ENCODE results near the gene ZNF644. TPM values are rescaled to one million over a fixed set of nuclear protein-coding genes. Genes with fewer than 3 reads are reported as not detected.

ZNF644 gene
- total and polyA plus RNA-seq, 4 experiments from 2014 or later: 53.2 to 76.3 (median 67.5) TPM

GRCh38 chr1:91022518-91022929, 689 bp upstream of the ZNF644 start:
- Histone ChIP-seq H3K27ac (ENCODE audit: low read depth, low read length) (peak overlapping the region; percentile 99), H3K4me1 (ENCODE audit: insufficient read depth, low read length) (peaks cover 50% of the 10 kb centered on the region), H3K36me3 (ENCODE audit: insufficient read depth, low read length) (no peaks in the 10 kb centered on the region), H3K4me3 (ENCODE audit: low read length in 2 of 2) (peak overlapping the region; percentile 24 to 88), H3K27me3 (ENCODE audit: insufficient read depth, low read length) (no peaks in the 10 kb centered on the region), H3K9me3 (ENCODE audit: control insufficient read depth in 1 of 2, low read length in 2 of 2) (no peaks in the 10 kb centered on the region)
- intact Hi-C loops (cut with micrococcal nuclease): loop anchor here (5.0 kb wide), 3 partner anchors 175 to 1940 kb away; partner anchors contain the start of gene DIPK1A
- DNase-seq: no peak
- H3K9me3 Mint-ChIP-seq: no peaks in the 10 kb centered on the region
- H3K4me3 Mint-ChIP-seq: peak overlapping the region; percentile 72 to 96 (median 94)
- peaks cover 5 to 18% of the 10 kb centered on the region in 2 donors for H3K36me3 Mint-ChIP-seq
- H3K4me1 Mint-ChIP-seq: peaks cover 34 to 66% (median 51%) of the 10 kb centered on the region in 4 donors
- POLR2A ChIA-PET (ENCODE audit: partially characterized antibody): interaction anchor here (1.0 to 2.6 kb wide), 3 partner anchors 12 to 864 kb away, joined by 3 to 14 read pairs (median 4); partner anchors contain the start of gene TGFBR3
- H3K27ac Mint-ChIP-seq: peak overlapping the region; percentile 84 to 99 (median 98)
- CTCF ChIA-PET (ENCODE audit: partially characterized antibody): interaction anchor here (1.0 to 1.5 kb wide), 3 partner anchors 10 to 143 kb away, joined by 3 to 4 read pairs (median 3); no protein-coding TSS in a partner anchor
- H3K27me3 Mint-ChIP-seq: no peaks in the 10 kb centered on the region

DNA sequence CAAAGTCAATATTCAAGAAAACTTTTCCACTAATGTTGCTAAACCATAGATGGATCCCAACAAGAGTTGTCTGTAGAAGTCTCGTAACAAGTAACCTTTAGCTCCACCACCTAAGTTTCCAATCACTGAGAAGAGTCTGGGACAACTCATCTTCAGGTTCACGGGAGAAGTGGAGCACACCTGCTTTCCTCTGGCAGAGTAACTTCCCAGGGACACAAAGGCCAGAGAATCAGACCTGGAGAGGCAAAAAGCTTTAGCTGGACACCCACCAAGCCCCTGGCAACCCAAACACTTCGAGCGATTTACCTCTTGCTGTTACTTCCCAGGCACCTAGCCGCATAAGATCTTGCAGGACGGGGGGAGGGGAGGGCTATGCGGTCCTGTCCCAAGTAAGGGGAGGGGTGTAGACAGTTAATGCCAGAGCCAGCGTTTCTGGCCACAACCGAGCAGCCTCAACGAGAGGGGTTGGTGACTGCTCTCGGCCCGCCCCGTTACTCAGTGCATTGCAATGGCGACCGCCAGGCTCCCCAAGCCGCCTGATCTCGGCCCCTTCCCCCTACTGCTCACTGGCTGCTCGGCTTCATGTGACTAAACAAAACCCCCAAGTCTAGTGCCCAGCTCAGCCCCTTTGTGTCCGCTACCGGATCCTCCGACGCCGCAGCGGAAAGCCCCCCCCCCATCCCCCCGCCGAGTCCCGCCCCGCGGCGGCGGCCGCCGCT, 709 bp downstream of the ZNF644 start:
- Histone ChIP-seq H3K4me1 (ENCODE audit: insufficient read depth, low read length) (peaks cover 62% of the 10 kb centered on the region), H3K27ac (ENCODE audit: low read depth, low read length) (peak overlapping the region; percentile 99), H3K9me3 (ENCODE audit: control insufficient read depth in 1 of 2, low read length in 2 of 2) (no peaks in the 10 kb centered on the region), H3K4me3 (ENCODE audit: low read length in 2 of 2) (peak overlapping the region; percentile 57 to 88), H3K36me3 (ENCODE audit: insufficient read depth, low read length) (no peaks in the 10 kb centered on the region), H3K27me3 (ENCODE audit: insufficient read depth, low read length) (no peaks in the 10 kb centered on the region)
- intact Hi-C loops (cut with micrococcal nuclease): loop anchor here (2.0 to 5.0 kb wide), 4 partner anchors 174 to 1941 kb away; partner anchors contain the start of genes CDC7 and DIPK1A
- H3K4me1 Mint-ChIP-seq: peaks cover 37 to 75% (median 55%) of the 10 kb centered on the region in 4 donors
- peak in 4 of 5 donors; percentile 65 to 88 (median 72) for DNase-seq
- peak overlapping the region; percentile 84 to 99 (median 97) for H3K27ac Mint-ChIP-seq
- ChIA-PET POLR2A (ENCODE audit: partially characterized antibody) (interaction anchor here (0.6 to 2.6 kb wide), 6 partner anchors 11 to 1517 kb away, joined by 3 to 14 read pairs (median 4); no protein-coding TSS in a partner anchor), CTCF (ENCODE audit: partially characterized antibody) (interaction anchor here (1.0 to 1.1 kb wide), 2 partner anchors 11 to 16 kb away, joined by 3 to 4 read pairs; no protein-coding TSS in a partner anchor)
- peaks cover 5 to 18% of the 10 kb centered on the region in 2 donors for H3K36me3 Mint-ChIP-seq
- no peaks in the 10 kb centered on the region for H3K27me3 Mint-ChIP-seq
- H3K4me3 Mint-ChIP-seq: peak overlapping the region; percentile 88 to 96 (median 95)
- H3K9me3 Mint-ChIP-seq: no peaks in the 10 kb centered on the region

DNA sequence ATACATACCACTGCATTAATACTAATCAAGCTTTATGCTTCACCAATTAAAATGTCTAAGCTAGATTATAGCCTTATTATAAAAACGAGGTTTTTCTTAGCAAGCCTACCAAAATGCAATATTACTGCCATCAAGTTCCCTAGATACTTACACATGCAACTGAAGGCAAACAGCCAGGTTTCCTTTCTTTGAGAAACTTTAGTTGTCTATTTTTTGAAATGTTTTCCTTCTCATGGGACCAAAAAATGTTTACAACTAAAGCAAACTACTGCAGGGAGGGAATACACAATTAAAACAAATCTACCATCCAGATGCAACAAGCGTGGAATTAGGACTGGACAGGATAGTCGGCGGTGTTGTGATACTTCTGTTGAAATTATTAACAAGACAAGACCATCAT, 1.3 kb downstream of the ZNF644 start:
- H3K4me3 Mint-ChIP-seq: peak overlapping the region; percentile 88 to 96 (median 95)
- no peaks in the 10 kb centered on the region for H3K9me3 ChIP-seq (ENCODE audit: control insufficient read depth in 1 of 2, low read length in 2 of 2)
- peak overlapping the region; percentile 57 to 88 for H3K4me3 ChIP-seq (ENCODE audit: low read length in 2 of 2)
- H3K27me3 ChIP-seq (ENCODE audit: insufficient read depth, low read length): no peaks in the 10 kb centered on the region
- peaks cover 5 to 18% of the 10 kb centered on the region in 2 donors for H3K36me3 Mint-ChIP-seq
- no peak for DNase-seq
- POLR2A ChIA-PET (ENCODE audit: partially characterized antibody): interaction anchor here (0.6 to 2.6 kb wide), 4 partner anchors 10 to 1518 kb away, joined by 3 to 14 read pairs (median 4); no protein-coding TSS in a partner anchor
- intact Hi-C loops (cut with micrococcal nuclease): loop anchor here (2.0 to 5.0 kb wide), 4 partner anchors 173 to 1942 kb away; partner anchors contain the start of genes CDC7 and DIPK1A
- peak overlapping the region; percentile 99 for H3K27ac ChIP-seq (ENCODE audit: low read depth, low read length)
- H3K36me3 ChIP-seq (ENCODE audit: insufficient read depth, low read length): no peaks in the 10 kb centered on the region
- H3K4me1 ChIP-seq (ENCODE audit: insufficient read depth, low read length): peaks cover 69% of the 10 kb centered on the region
- H3K27ac Mint-ChIP-seq: peak overlapping the region; percentile 84 to 99 (median 97)
- H3K4me1 Mint-ChIP-seq: peaks cover 42 to 81% (median 61%) of the 10 kb centered on the region in 4 donors
- H3K27me3 Mint-ChIP-seq: no peaks in the 10 kb centered on the region
- CTCF ChIA-PET (ENCODE audit: partially characterized antibody): interaction anchor here (1.1 kb wide), 1 partner anchor 15 kb away, joined by 3 read pairs; no protein-coding TSS in a partner anchor
- no peaks in the 10 kb centered on the region for H3K9me3 Mint-ChIP-seq

GRCh38 chr1:91018006-91018405, 3.8 kb downstream of the ZNF644 start:
- peak overlapping the region in 4 of 7 donors; percentile 29 to 84 (median 72) for H3K27ac Mint-ChIP-seq
- Histone ChIP-seq H3K36me3 (ENCODE audit: insufficient read depth, low read length) (no peaks in the 10 kb centered on the region), H3K27me3 (ENCODE audit: insufficient read depth, low read length) (no peaks in the 10 kb centered on the region), H3K4me3 (ENCODE audit: low read length in 2 of 2) (no peak overlapping the region), H3K27ac (ENCODE audit: low read depth, low read length) (no peak overlapping the region), H3K4me1 (ENCODE audit: insufficient read depth, low read length) (peaks cover 81% of the 10 kb centered on the region), H3K9me3 (ENCODE audit: control insufficient read depth in 1 of 2, low read length in 2 of 2) (no peaks in the 10 kb centered on the region)
- peak overlapping the region in 7 of 8 donors; percentile 14 to 96 (median 67) for H3K4me3 Mint-ChIP-seq
- ChIA-PET POLR2A (ENCODE audit: partially characterized antibody) (no interaction called here), CTCF (ENCODE audit: partially characterized antibody) (interaction anchor here (0.7 to 2.2 kb wide), 6 partner anchors 9 to 150 kb away, joined by 3 to 15 read pairs (median 4); no protein-coding TSS in a partner anchor)
- no peaks in the 10 kb centered on the region for H3K27me3 Mint-ChIP-seq
- intact Hi-C loops (cut with micrococcal nuclease): loop anchor here (5.0 kb wide), 1 partner anchor 149 kb away; no protein-coding TSS in a partner anchor
- H3K36me3 Mint-ChIP-seq: peaks cover 9 to 21% of the 10 kb centered on the region in 2 donors
- peaks cover 54 to 85% (median 69%) of the 10 kb centered on the region in 4 donors for H3K4me1 Mint-ChIP-seq
- H3K9me3 Mint-ChIP-seq: no peaks in the 10 kb centered on the region
- peak in 4 of 5 donors; percentile 14 to 25 (median 18) for DNase-seq

- POLR2A ChIA-PET (ENCODE audit: partially characterized antibody): no interaction called here
- intact Hi-C loops (cut with micrococcal nuclease): loop anchor here (5.0 kb wide), 1 partner anchor 151 kb away; no protein-coding TSS in a partner anchor
- Histone ChIP-seq H3K27me3 (ENCODE audit: insufficient read depth, low read length) (no peaks in the 10 kb centered on the region), H3K9me3 (ENCODE audit: control insufficient read depth in 1 of 2, low read length in 2 of 2) (no peaks in the 10 kb centered on the region), H3K4me1 (ENCODE audit: insufficient read depth, low read length) (peaks cover 88% of the 10 kb centered on the region), H3K4me3 (ENCODE audit: low read length in 2 of 2) (no peak overlapping the region), H3K36me3 (ENCODE audit: insufficient read depth, low read length) (no peaks in the 10 kb centered on the region), H3K27ac (ENCODE audit: low read depth, low read length) (no peak overlapping the region)
- no peak for DNase-seq
- Mint-ChIP-seq H3K9me3 (no peaks in the 10 kb centered on the region), H3K27me3 (no peaks in the 10 kb centered on the region), H3K27ac (peak overlapping the region in 1 of 7 donors; percentile 6), H3K4me1 (peaks cover 64 to 86% (median 76%) of the 10 kb centered on the region in 4 donors), H3K36me3 (peaks cover 9 to 14% of the 10 kb centered on the region in 2 donors), H3K4me3 (peak overlapping the region in 5 of 8 donors; percentile 38 to 68 (median 51))
- CTCF ChIA-PET (ENCODE audit: partially characterized antibody): interaction anchor here (0.8 kb wide), 1 partner anchor 151 kb away, joined by 3 read pairs; no protein-coding TSS in a partner anchor
These were observed 5.9 kb downstream of the ZNF644 start for GRCh38 chr1:91015794-91016550.

- no peaks in the 10 kb centered on the region for H3K27me3 Mint-ChIP-seq
- no peak overlapping the region for H3K27ac ChIP-seq (ENCODE audit: low read depth, low read length)
- peak overlapping the region in 4 of 8 donors; percentile 2 to 45 (median 19) for H3K4me3 Mint-ChIP-seq
- peaks cover 9% of the 10 kb centered on the region in 2 donors for H3K36me3 Mint-ChIP-seq
- no peaks in the 10 kb centered on the region for H3K9me3 Mint-ChIP-seq
- ChIA-PET CTCF (ENCODE audit: partially characterized antibody) (interaction anchor here (0.8 kb wide), 1 partner anchor 151 kb away, joined by 3 read pairs; no protein-coding TSS in a partner anchor), POLR2A (ENCODE audit: partially characterized antibody) (no interaction called here)
- intact Hi-C loops (cut with micrococcal nuclease): loop anchor here (5.0 kb wide), 1 partner anchor 152 kb away; no protein-coding TSS in a partner anchor
- DNase-seq: no peak
- no peaks in the 10 kb centered on the region for H3K27me3 ChIP-seq (ENCODE audit: insufficient read depth, low read length)
- H3K4me1 Mint-ChIP-seq: peaks cover 64 to 86% (median 76%) of the 10 kb centered on the region in 4 donors
- H3K27ac Mint-ChIP-seq: no peak overlapping the region
- H3K36me3 ChIP-seq (ENCODE audit: insufficient read depth, low read length): no peaks in the 10 kb centered on the region
- no peaks in the 10 kb centered on the region for H3K9me3 ChIP-seq (ENCODE audit: control insufficient read depth in 1 of 2, low read length in 2 of 2)
- no peak overlapping the region for H3K4me3 ChIP-seq (ENCODE audit: low read length in 2 of 2)
- H3K4me1 ChIP-seq (ENCODE audit: insufficient read depth, low read length): peaks cover 87% of the 10 kb centered on the region
These were observed 6.5 kb downstream of the ZNF644 start for GRCh38 chr1:91015358-91015780.

Data from CD4-positive, alpha-beta memory T cell (primary cell).